OCI-LY7 (cell line): ENCODE data around the gene YARS1.

ENCODE experiments used
- EZH2phosphoT487 ChIP-seq: fragments of 200-600 bp; sonication (generic); IDR thresholded peaks from 2 replicates; pipeline ENCODE4 v1.6.1; 2018; ENCODE audit warnings: low read depth, borderline replicate concordance, mild to moderate bottlenecking, mixed run types, antibody characterized with exemption, low read length, moderate library complexity, mixed read lengths
- TF ChIP-seq, protein P1 (sequence below): fragments of 200-600 bp; sonication (generic); conservative IDR thresholded peaks from 2 replicates; pipeline ENCODE4 v1.5.1; 2014; ENCODE audit warnings: mild to moderate bottlenecking, antibody characterized with exemption, low read length, moderate library complexity, mixed read lengths

DNA sequence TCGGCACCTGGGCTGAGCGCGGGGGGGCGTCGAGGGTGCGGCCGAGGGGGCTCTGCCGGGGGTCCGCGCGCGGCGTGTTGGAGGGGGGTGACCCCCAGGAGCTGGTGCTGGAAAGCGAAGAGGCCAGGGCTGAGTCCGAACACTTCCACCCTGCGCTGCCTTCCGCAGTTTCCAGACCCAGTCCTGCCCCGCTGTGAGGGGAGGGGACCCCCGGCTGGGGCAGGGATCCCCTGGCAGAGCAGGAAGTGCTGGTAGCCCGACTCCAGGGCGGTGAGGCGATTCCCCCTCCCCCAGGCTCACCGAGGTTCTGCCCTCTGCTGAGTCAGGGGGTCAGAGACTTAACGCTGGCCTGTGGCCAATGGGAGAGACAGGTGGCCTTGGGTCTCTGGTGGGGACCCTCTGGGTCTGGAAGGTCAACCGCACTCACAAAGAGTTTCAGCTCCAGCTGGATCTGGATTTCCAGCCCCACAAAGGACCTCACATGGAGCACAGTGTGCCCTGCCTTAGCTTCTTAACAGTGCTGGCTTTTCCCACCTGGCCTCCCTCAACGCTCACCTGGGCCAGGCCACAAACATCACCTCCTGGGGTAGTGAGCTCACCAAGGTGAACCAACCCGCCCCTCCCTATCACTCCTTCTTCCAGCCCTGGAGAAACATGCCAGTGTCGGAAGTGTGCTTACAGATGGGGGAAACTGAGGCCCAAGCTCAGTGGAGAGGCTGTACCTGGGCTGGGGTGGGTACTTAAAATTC is 74.8 kb downstream of the YARS1 start:
- TF ChIP-seq, protein P1, sequence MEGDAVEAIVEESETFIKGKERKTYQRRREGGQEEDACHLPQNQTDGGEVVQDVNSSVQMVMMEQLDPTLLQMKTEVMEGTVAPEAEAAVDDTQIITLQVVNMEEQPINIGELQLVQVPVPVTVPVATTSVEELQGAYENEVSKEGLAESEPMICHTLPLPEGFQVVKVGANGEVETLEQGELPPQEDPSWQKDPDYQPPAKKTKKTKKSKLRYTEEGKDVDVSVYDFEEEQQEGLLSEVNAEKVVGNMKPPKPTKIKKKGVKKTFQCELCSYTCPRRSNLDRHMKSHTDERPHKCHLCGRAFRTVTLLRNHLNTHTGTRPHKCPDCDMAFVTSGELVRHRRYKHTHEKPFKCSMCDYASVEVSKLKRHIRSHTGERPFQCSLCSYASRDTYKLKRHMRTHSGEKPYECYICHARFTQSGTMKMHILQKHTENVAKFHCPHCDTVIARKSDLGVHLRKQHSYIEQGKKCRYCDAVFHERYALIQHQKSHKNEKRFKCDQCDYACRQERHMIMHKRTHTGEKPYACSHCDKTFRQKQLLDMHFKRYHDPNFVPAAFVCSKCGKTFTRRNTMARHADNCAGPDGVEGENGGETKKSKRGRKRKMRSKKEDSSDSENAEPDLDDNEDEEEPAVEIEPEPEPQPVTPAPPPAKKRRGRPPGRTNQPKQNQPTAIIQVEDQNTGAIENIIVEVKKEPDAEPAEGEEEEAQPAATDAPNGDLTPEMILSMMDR: no peak
- TF ChIP-seq EZH2phosphoT487: no peak
